ENCODE results near the gene SCNN1A. TPM values are rescaled to one million over a fixed set of nuclear protein-coding genes. Genes with fewer than 3 reads are reported as not detected.

The SCNN1A gene
- total and polyA plus RNA-seq, 2 of the 13 experiments (the other 11 are each of a cell fraction or from before 2014, with no cell fraction given) = 1.5 to 14.6 TPM

GRCh38 chr12:6335451-6336078, 39.8 kb downstream of the SCNN1A start (continued):
- TF ChIP-seq TBL1XR1 (IDR thresholded peaks at IDR 0.05; ENCODE audit: borderline replicate concordance, low read length, partially characterized antibody) (no peak), ZBED4 (CRISPR knock-in tag; IDR thresholded peaks at IDR 0.05; ENCODE audit: borderline replicate concordance) (no peak), NR2F2 (IDR thresholded peaks at IDR 0.05; ENCODE audit: borderline replicate concordance, low read depth) (no peak), TEAD3 (CRISPR knock-in tag; optimal IDR thresholded peaks at IDR 0.05; ENCODE audit: borderline replicate concordance) (peak; percentile 28), PPARG (CRISPR knock-in tag; conservative IDR thresholded peaks at IDR 0.05) (no peak; the same call in 1 of the 2 replicates), ZFP62 (CRISPR knock-in tag; IDR thresholded peaks at IDR 0.05) (no peak), HNRNPK (IDR thresholded peaks at IDR 0.05; ENCODE audit: low read depth, low read length, poor library complexity, severe bottlenecking) (no peak), ZNF878 (CRISPR knock-in tag; IDR thresholded peaks at IDR 0.05) (0 out of 2 replicates have a peak, but pooled peaks have one; percentile 86), SRSF4 (IDR thresholded peaks at IDR 0.05; ENCODE audit: low read depth, low read length, poor library complexity, severe bottlenecking) (no peak), NCOA2 (CRISPR knock-in tag; IDR thresholded peaks at IDR 0.05) (no peak), ZNF512B (CRISPR knock-in tag; IDR thresholded peaks at IDR 0.05; ENCODE audit: borderline replicate concordance) (no peak), DPF2 (CRISPR knock-in tag; IDR thresholded peaks at IDR 0.05; ENCODE audit: borderline replicate concordance, low read depth) (no peak), TAF15 (IDR thresholded peaks at IDR 0.05; ENCODE audit: low read depth, low read length, poor library complexity, severe bottlenecking) (no peak), ZNF512 (CRISPR knock-in tag; IDR thresholded peaks at IDR 0.05) (no peak), ZNF564 (CRISPR knock-in tag; IDR thresholded peaks at IDR 0.05) (no peak), NCOA5 (CRISPR knock-in tag; IDR thresholded peaks at IDR 0.05) (peak; percentile 76; the same call in 1 of the 2 replicates), ZNF432 (CRISPR knock-in tag; IDR thresholded peaks at IDR 0.05; ENCODE audit: borderline replicate concordance) (no peak), ZNF589 (CRISPR knock-in tag; conservative IDR thresholded peaks at IDR 0.05) (no peak; the same call in 1 of the 2 replicates), HHEX (CRISPR knock-in tag; IDR thresholded peaks at IDR 0.05) (no peak), ZNF790 (CRISPR knock-in tag; IDR thresholded peaks at IDR 0.05; ENCODE audit: borderline replicate concordance) (no peak), ZNF484 (CRISPR knock-in tag; IDR thresholded peaks at IDR 0.05; ENCODE audit: borderline replicate concordance, low read depth) (no peak), ZNF383 (CRISPR knock-in tag; IDR thresholded peaks at IDR 0.05; ENCODE audit: borderline replicate concordance) (no peak)

Measured in HepG2 (cell line).